CD14-positive monocyte (primary cell): ENCODE data around the gene IL23R. TPM values are rescaled to one million over a fixed set of nuclear protein-coding genes. Genes with fewer than 3 reads are reported as not detected.

Experiments
- DNase-seq, 3 donors: peaks; one replicate each; pipeline ENCODE4 v3.0.0-alpha.2; 2011 to 2022
- H2AFZ ChIP-seq: 2 replicates; pipeline ENCODE4 v1.6.0; 2012; ENCODE audit warnings: mild to moderate bottlenecking, low read depth, low read length, inconsistent platforms; ENCODE audit not compliant: insufficient read depth, poor library complexity, severe bottlenecking
- H3K27ac ChIP-seq, 2 donors: 1 replicate in 1 of 2; 2 replicates in 1 of 2; pipeline ENCODE4 v1.5.1; 2012 to 2013; ENCODE audit warnings: low read length in 2 of 2, control low read depth in 1 of 2, inconsistent platforms in 1 of 2, low read depth in 1 of 2, mild to moderate bottlenecking in 1 of 2
- H3K27me3 ChIP-seq, 2 donors: one replicate each; pipeline versions ENCODE4 v1.6.0 to v1.6.1; 2011 to 2013; ENCODE audit warnings: low read length in 2 of 2; ENCODE audit not compliant: control insufficient read depth in 2 of 2, insufficient read depth in 2 of 2
- H3K36me3 ChIP-seq, 2 donors: replicated peaks in 1 of 2; 1 replicate in 1 of 2; 2 replicates in 1 of 2; pipeline versions ENCODE4 v1.5.1 to v1.6.1; 2012 to 2013; ENCODE audit warnings: low read length in 2 of 2, control low read depth in 1 of 2, inconsistent platforms in 1 of 2, mild to moderate bottlenecking in 1 of 2; ENCODE audit not compliant: insufficient read depth in 2 of 2, control insufficient read depth in 1 of 2
- H3K4me1 ChIP-seq, 2 donors: 1 replicate in 1 of 2; 2 replicates in 1 of 2; pipeline versions ENCODE4 v1.5.1 to v1.6.1; 2012 to 2013; ENCODE audit warnings: low read length in 2 of 2, control low read depth in 1 of 2, inconsistent platforms in 1 of 2, mild to moderate bottlenecking in 1 of 2, moderate library complexity in 1 of 2; ENCODE audit not compliant: insufficient read depth in 2 of 2, control insufficient read depth in 1 of 2
- H3K4me2 ChIP-seq: replicated peaks from 2 replicates; pipeline ENCODE3; 2012; ENCODE audit warnings: low read length, moderate library complexity, mild to moderate bottlenecking; ENCODE audit not compliant: poor library complexity, severe bottlenecking; ENCODE audit errors: extremely low read depth
- H3K4me3 ChIP-seq, 3 experiments: fragments of 200-600 bp in 1 of 3; sonication (generic) in 1 of 3; replicated peaks in 1 of 3; 1 replicate in 2 of 3; 2 replicates in 1 of 3; pipeline ENCODE4 v1.5.1; 2011 to 2013; ENCODE audit warnings: low read length in 3 of 3, mild to moderate bottlenecking in 3 of 3, control low read depth in 2 of 3, low read depth in 2 of 3, inconsistent platforms in 1 of 3, moderate library complexity in 1 of 3
- H3K79me2 ChIP-seq: 2 replicates; pipeline ENCODE4 v1.6.0; 2012; ENCODE audit warnings: mild to moderate bottlenecking, control low read depth, inconsistent platforms, low read length, moderate library complexity; ENCODE audit not compliant: insufficient read depth
- H3K9ac ChIP-seq: 2 replicates; pipeline ENCODE4 v1.6.0; 2017; ENCODE audit warnings: low read length, mild to moderate bottlenecking; ENCODE audit not compliant: insufficient read depth, poor library complexity, severe bottlenecking
- H3K9me3 ChIP-seq, 2 donors: replicated peaks in 1 of 2; 1 replicate in 1 of 2; 2 replicates in 1 of 2; pipeline versions ENCODE4 v1.5.1 to v1.6.1; 2012 to 2013; ENCODE audit warnings: low read length in 2 of 2, control low read depth in 1 of 2; ENCODE audit not compliant: control insufficient read depth in 1 of 2, insufficient read depth in 1 of 2
- H4K20me1 ChIP-seq: 2 replicates; pipeline ENCODE4 v1.6.0; 2012; ENCODE audit warnings: mild to moderate bottlenecking, low read length, control low read depth, moderate library complexity; ENCODE audit not compliant: insufficient read depth
- H3K27ac Mint-ChIP-seq, 7 donors: one replicate each; pipeline ENCODE4 v1.8.0; 2020; ENCODE audit warnings: mild to moderate bottlenecking in 7 of 7, mixed read lengths in 7 of 7, moderate library complexity in 6 of 7, inconsistent platforms in 2 of 7
- H3K27me3 Mint-ChIP-seq, 3 donors: one replicate each; pipeline ENCODE4 v1.8.0; 2021 to 2022; ENCODE audit warnings: low read depth in 3 of 3, mild to moderate bottlenecking in 3 of 3, mixed read lengths in 3 of 3, moderate library complexity in 3 of 3, inconsistent platforms in 1 of 3
- H3K36me3 Mint-ChIP-seq, 2 donors: one replicate each; pipeline ENCODE4 v1.8.0; 2020; ENCODE audit warnings: mixed read lengths in 2 of 2, inconsistent platforms in 1 of 2, mild to moderate bottlenecking in 1 of 2
- H3K4me1 Mint-ChIP-seq: one replicate; pipeline ENCODE4 v1.8.0; 2020; ENCODE audit warnings: mild to moderate bottlenecking, mixed read lengths
- H3K4me3 Mint-ChIP-seq, 2 donors: one replicate each; pipeline ENCODE4 v1.8.0; 2020; ENCODE audit warnings: mild to moderate bottlenecking in 2 of 2, mixed read lengths in 2 of 2, moderate library complexity in 1 of 2
- H3K9me3 Mint-ChIP-seq, 7 donors: one replicate each; pipeline ENCODE4 v1.8.0; 2020 to 2022; ENCODE audit warnings: mixed read lengths in 7 of 7, mild to moderate bottlenecking in 6 of 7, moderate library complexity in 6 of 7, inconsistent platforms in 2 of 7
- CTCF ChIP-seq: fragments of 200-600 bp; IDR thresholded peaks from one replicate; pipeline ENCODE4 v1.8.0; 2022; ENCODE audit warnings: antibody characterized with exemption, mild to moderate bottlenecking
- WGBS: methylation state at CpG from one replicate; pipeline ENCODE4 v1.1.5; 2013; ENCODE audit warnings: missing lambda C conversion rate; ENCODE audit not compliant: insufficient coverage; 5-methylcytosine and 5-hydroxymethylcytosine counted together
- intact Hi-C, 2 donors: fragments of 100-400 bp; cut with micrococcal nuclease; formaldehyde crosslinking; loops; one replicate each; pipeline versions ENCODE4 v1.15.0 to v1.15.1; 2023
- polyA plus RNA-seq, 3 donors: library from polyadenylated mRNA; depleted of rRNA in 1 of 3; unstranded in 2 of 3; stranded (reverse) in 1 of 3; fragments of 300-500 nt in 2 of 3; fragments of >200 nt in 1 of 3; fragmentation: Illumina TruSeq in 2 of 3; gene quantifications; 1 replicate in 2 of 3; 2 replicates in 1 of 3; pipeline ENCODE4 v1.2.3, GENCODE V29; 2012 to 2021

The IL23R gene
- polyA plus RNA-seq, 3 donors, result not detected

- DNase-seq, result no peak
- Mint-ChIP-seq H3K27ac (no peak overlapping the region), H3K4me1 (no peaks in the 10 kb centered on the region), H3K4me3 (no peak overlapping the region), H3K9me3 (peaks cover 0 to 2% (median 0%) of the 10 kb centered on the region in 7 donors), H3K27me3 (peaks cover 2 to 4% (median 4%) of the 10 kb centered on the region in 3 donors), H3K36me3 (no peaks in the 10 kb centered on the region)
- H3K36me3 ChIP-seq, result no peaks in the 10 kb centered on the region
- no peaks in the 10 kb centered on the region for H3K79me2 ChIP-seq
- no peak overlapping the region for H3K27ac ChIP-seq
- no peaks in the 10 kb centered on the region for H3K4me1 ChIP-seq
- H2AFZ ChIP-seq, result no peak overlapping the region
- H3K9ac ChIP-seq, result no peak overlapping the region
- H3K4me2 ChIP-seq, result no peak overlapping the region
- intact Hi-C loops, result no loop called here
- no peaks in the 10 kb centered on the region for H3K27me3 ChIP-seq
- H3K9me3 ChIP-seq, result no peaks in the 10 kb centered on the region
- no peak for TF ChIP-seq CTCF
- H3K4me3 ChIP-seq, result no peak overlapping the region
- 0% methylated on average over 1 of the region's 3 CpGs for WGBS
- no peaks in the 10 kb centered on the region for H4K20me1 ChIP-seq
Measured at GRCh38 chr1:67193704-67194103, 27.4 kb downstream of the IL23R start.

GRCh38 chr1:67194209-67194863 lies 28.1 kb downstream of the IL23R start:
- no peak for TF ChIP-seq CTCF
- Mint-ChIP-seq H3K27me3 (peaks cover 2 to 4% (median 4%) of the 10 kb centered on the region in 3 donors), H3K4me3 (no peak overlapping the region), H3K27ac (no peak overlapping the region), H3K9me3 (peaks cover 0 to 2% (median 0%) of the 10 kb centered on the region in 7 donors), H3K4me1 (no peaks in the 10 kb centered on the region), H3K36me3 (no peaks in the 10 kb centered on the region)
- Histone ChIP-seq H3K9ac (no peak overlapping the region), H2AFZ (no peak overlapping the region), H3K4me1 (no peaks in the 10 kb centered on the region), H3K27ac (no peak overlapping the region), H3K36me3 (no peaks in the 10 kb centered on the region), H3K27me3 (no peaks in the 10 kb centered on the region), H3K4me2 (no peak overlapping the region), H3K79me2 (no peaks in the 10 kb centered on the region), H3K9me3 (no peaks in the 10 kb centered on the region), H3K4me3 (no peak overlapping the region), H4K20me1 (no peaks in the 10 kb centered on the region)
- no CpG with 5 or more reads among the region's 2 CpGs for WGBS
- DNase-seq, result no peak
- intact Hi-C loops, result no loop called here
